NCI-H748 (cell line): Measurements from ENCODE around the gene RBM15B.
"Not testable (repeated sequence)": the region's sequence is repeated elsewhere in the genome, so short reads cannot be mapped to it uniquely, and the experiment has no call there.

Experiments
- DNase-seq: peaks from one replicate; lab custom pipeline; 2025; ENCODE audit not compliant: unreplicated experiment; lab: John Stamatoyannopoulos, UW

RBM15B gene

GRCh38 chr3:51375571-51375970 lies 15.5 kb upstream of the RBM15B start:
- no peak for DNase-seq

DNA sequence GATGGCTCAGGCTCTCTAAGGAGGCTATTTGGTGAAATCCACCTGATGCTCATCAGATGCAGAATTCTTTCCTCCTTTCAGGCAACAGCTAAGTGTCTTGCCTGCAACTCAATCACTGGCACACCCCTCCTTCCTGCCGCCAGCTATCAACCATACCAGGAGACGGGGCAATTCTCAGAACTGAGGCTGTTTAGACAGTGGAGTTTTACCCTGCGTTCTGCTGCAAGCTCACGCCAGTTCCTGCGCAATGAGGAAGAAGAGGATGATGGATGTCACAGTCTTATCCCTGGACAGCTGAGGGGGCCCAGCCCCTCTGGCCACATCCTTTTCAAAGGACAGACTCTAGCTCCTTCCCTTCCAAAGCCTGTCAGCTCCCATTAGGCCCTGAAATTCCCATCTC lies 13.0 kb upstream of the RBM15B start:
- DNase-seq: no peak

- no peak for DNase-seq
Observed at GRCh38 chr3:51378726-51379125, 12.4 kb upstream of the RBM15B start.

DNA sequence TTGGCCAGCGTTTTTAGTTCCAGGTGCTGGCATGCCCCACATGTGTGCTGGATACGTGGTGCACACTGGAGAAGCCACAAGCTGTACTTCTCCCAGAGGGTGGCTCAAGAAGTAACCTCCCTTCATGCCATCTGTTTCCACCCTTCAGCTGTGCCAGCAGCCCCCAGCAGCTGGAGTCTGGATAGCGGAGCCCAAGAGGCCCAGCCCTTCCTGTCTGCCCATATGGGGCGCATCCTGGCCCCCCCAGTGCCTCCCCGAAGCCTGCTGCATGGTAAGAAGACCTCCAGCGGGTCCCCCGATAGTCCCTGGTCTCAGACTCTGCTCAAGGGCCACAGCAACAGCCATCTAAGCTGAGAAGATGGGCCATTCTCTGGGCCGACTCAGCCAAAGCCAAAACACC lies 11.8 kb upstream of the RBM15B start:
- DNase-seq: no peak

- no peak for DNase-seq
Observed at GRCh38 chr3:51379746-51380455, 11.2 kb upstream of the RBM15B start.

DNA sequence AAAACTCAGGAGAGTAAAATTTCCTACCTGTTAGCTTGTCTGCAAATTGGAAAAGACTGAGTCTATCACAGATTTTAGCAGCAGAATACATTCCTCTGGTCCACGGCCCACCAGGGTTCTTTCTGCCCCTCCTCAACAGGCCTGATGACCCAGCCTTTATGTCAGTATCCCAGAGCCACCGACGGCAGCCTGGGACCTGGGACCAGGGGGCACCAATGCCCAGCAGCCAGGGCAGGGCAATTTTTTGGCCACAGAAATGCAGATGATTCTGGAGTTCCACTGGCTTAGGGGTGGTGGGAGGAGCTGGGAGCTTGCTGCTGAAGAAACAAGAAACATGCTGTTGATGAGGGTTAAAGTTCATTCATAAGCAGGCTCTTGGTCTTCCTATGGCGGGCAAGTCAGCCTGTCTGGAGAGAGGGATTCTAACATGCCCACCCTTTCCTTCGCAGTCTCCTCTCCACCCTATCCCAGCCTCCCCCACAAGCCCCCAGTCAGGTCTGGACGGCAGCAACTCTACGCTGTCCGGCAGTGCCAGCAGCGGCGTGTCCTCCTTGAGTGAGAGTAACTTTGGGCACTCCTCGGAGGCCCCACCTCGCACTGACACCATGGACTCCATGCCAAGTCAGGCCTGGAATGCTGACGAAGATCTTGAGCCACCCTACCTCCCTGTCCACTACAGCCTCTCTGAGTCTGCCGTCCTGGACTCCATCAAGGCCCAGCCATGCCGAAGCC lies 10.3 kb upstream of the RBM15B start:
- DNase-seq: no peak

GRCh38 chr3:51381333-51381705 lies 9.8 kb upstream of the RBM15B start:
- DNase-seq: no peak

DNA sequence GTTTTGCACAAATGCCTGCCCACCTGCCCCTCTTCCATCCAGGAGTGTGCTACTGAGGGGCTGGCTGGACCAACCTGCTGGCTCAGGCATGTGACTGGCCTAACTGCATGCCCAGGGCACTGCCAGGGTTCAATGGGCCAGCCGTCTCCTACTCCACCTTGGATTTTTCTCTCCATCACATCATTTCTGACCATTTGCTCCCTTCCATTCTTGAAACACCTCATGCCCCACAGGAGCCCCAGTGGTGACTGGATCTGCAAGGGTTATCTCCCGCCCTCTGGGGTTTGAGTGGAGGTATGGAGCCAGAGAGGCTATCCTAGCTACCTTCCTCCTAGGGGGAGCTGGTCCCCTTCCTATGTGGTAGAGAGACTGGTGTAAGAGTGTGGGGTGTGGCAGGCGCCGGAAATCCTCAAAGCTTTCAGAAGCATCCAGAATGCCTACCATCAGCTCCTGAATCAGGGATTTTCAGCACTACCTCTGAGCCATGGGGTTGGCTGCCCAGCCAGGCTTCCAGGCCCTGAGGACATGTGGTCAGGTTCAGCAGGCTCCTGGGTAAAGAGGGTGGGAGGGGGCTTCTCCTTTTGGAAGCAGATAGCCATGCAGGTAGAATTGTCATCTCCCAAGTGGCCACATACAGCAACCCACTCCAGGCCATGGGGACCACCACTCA lies 8.9 kb upstream of the RBM15B start:
- no peak for DNase-seq

GRCh38 chr3:51382947-51383578 lies 8.0 kb upstream of the RBM15B start:
- no peak for DNase-seq

- DNase-seq: peak; percentile 31
Observed at GRCh38 chr3:51384055-51384725, 6.9 kb upstream of the RBM15B start.

DNA sequence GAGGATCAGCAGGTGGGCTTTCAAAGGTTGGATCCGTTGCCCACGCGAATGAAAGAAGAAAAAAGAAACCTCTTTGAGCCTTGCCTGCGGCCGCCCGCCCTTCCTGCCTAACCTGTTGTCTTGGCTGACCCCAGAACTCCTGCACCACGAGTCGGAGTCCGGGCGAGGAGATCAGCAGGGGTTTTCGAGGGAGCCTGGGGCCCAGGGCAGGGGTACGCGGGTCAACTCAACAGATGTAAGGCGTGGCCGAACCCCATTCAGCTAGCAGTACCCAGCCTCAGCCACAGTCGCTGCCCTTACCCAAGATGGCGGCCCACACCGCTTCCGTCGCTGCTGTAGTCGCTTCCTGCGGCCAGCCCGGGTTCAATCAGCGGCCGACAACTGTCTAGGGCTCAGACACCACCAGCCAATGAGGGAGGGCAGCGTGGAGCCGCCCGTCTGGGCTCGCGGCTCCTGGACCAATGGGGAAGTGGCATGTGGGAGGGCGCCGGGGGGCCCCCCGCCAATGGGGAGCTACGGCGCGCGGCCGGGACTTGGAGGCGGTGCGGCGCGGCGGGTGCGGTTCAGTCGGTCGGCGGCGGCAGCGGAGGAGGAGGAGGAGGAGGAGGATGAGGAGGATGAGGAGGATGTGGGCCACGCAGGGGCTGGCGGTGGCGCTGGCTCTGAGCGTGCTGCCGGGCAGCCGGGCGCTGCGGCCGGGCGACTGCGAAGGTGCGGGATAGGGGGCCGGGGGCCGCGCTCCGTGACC lies 6.2 kb upstream of the RBM15B start, which contains the start of gene MANF:
TSS of gene MANF (plus strand) at position 566 of the 748 bp plus-strand sequence. CDS start at position 618, 52 bp downstream.
- DNase-seq: peak; percentile 96

DNA sequence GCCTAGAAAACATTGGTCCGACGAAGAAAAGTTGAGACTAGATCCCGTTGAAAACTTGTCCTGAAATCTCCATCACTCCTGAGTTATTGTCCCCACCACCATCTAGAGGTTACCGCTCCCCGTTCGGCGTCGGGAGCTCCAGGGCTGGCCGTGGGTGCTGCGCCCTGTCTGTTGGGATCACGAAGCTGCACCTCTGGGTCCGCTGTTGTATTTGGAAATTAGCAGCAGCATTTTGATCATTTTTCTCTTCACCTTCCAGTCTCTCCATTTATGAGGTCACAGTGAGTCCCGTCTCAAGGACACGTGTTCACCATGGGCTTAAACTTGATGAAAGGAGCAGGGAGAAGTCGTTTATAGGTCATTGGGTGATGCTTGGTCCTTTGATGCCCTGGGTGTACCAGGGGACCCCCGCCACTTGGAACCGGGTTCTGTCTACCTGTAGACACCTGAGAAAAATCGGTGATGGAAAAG lies 5.4 kb upstream of the RBM15B start:
- DNase-seq: peak; percentile 24

DNA sequence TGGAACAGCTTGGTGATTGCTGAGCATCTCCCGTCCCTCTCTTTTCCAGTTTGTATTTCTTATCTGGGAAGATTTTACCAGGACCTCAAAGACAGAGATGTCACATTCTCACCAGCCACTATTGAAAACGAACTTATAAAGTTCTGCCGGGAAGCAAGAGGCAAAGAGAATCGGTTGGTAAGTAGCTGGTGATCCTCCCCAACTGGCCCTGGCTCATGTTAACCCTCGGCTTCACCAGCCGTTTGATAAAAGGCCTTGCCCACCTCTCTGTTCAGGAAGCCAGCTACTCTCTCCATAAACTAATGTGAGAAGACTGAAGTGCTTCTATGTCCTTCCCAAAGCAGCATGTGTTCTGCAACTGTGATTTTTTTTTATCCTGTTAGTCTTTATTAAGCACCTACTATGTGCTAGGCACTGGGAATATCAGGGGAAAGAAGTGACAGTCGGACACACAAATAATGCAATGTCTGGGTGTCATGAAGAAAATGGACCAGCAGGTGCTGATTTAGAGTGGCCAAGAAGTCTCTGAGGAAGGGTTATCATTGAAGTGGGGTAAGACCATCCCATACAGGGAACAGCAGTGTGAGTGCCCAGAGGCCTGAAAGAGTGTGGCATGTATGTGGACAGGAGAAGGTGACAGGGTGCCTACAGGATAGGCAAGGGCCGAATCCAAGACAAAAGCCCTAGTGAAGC lies 4.8 kb upstream of the RBM15B start:
- no peak for DNase-seq

- DNase-seq: no peak
Observed at GRCh38 chr3:51386852-51387229, 4.2 kb upstream of the RBM15B start.

DNA sequence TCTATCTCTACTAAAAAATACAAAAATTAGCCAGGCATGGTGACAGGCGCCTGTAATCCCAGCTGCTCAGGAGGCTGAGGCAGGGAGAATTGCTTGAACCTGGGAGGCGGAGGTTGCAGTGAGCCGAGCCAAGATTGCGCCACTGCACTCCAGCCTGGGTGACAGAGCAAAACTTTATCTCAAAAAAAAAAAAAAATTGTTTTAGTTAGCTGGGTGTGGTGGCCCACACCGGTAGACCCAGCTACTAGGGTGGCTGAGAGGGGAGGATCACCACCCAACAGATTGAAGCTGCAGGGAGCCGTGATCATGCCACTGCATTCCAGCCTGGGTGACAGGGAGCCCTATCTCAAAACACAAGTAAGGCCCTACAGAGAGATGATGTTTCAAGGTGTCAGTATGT lies 3.8 kb upstream of the RBM15B start:
- not testable (repeated sequence) for DNase-seq

DNA sequence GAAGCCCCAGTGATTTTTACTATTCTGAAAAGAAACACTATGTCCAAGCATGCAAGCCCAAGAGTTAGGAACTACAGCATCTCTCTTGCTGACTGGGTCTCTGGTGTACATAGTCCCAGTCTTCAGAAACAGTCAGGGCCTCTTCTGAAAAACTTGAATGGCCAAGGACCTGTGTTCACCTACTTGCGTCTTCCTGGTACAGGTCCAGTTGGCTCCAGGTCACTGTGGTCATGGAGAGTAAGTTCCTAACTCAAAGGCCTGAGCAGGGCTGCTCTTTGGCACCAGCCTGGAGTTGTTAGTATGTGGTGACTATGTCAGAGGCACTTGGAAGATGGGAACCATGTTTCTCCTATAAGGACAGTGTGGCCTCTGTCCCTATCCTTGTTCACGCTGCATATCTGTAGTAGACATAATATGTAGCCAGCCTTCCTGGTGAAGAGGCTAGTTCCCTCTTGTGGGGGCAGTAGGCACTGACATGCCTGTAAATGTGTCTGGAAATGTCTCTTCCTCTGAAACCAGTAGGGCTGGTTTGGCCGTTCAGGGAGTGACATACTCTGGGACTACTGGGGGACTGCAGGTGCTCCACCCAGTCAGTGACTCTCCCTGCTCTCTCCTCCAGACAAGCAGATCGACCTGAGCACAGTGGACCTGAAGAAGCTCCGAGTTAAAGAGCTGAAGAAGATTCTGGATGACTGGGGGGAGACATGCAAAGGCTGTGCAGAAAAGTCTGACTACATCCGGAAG lies 2.6 kb upstream of the RBM15B start:
- DNase-seq: peak; percentile 29

DNA sequence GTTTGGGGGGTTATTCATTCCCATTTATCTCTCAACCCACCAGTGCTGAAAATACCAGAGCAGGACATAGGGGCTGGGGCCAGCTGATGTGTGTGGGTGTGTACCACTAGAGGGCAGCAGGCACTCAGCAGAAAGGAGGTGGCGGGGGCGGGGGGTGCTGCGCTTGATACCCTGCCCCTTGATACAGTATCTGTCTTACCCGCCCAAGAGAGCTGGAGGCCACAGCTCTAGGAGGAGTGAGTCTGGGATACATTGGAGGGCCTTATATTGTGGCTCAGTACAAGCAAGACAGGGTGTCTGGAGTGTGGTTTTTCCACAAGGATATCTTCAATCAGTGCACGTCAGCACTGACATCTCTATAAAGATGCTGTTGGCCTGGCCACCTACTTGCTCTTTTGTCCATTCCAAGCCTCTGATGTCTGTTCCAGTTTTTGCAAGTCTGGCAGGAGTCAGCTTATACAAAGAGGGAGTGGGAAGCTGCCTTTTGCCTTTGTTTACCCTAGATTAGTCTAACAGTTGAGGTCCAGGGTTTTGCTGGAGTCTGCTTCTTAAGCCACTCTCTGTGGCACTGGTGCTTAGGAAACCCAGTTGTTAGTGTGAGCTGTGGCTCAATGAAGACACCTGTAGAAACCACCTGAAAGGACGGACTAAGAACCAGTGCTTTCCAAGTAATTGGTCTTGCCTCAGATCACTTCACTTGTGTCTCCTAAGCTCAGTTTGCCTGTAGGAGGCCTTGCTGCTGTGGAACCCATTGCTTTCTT lies 1.5 kb upstream of the RBM15B start:
- peak; percentile 51 for DNase-seq
